Trophoblast cell (in vitro differentiated cells and primary cell): ENCODE measurements around the gene PCBP4.
"Not testable (repeated sequence)": the region's sequence is repeated elsewhere in the genome, so short reads cannot be mapped to it uniquely, and the experiment has no call there.

Experiments
- DNase-seq, 2 donors: peaks; one replicate each; pipeline ENCODE4 v3.0.0-alpha.2; 2016
- H2AFZ ChIP-seq: 2 replicates; pipeline ENCODE4 v1.6.1; 2013; ENCODE audit warnings: low read length, moderate library complexity, mild to moderate bottlenecking; ENCODE audit not compliant: insufficient read depth, poor library complexity
- H2AK5ac ChIP-seq: 2 replicates; pipeline ENCODE4 v1.6.1; 2013; ENCODE audit warnings: mild to moderate bottlenecking, low read length
- H2BK120ac ChIP-seq: 2 replicates; pipeline ENCODE4 v1.6.1; 2013; ENCODE audit warnings: low read length, mild to moderate bottlenecking, moderate library complexity; ENCODE audit not compliant: insufficient read depth, poor library complexity
- H2BK12ac ChIP-seq: 2 replicates; pipeline ENCODE4 v1.6.1; 2013; ENCODE audit warnings: mild to moderate bottlenecking, low read length, moderate library complexity
- H2BK5ac ChIP-seq: 2 replicates; pipeline ENCODE4 v1.6.1; 2013; ENCODE audit warnings: low read length, low read depth, moderate library complexity, mild to moderate bottlenecking; ENCODE audit not compliant: poor library complexity
- H3K14ac ChIP-seq: 2 replicates; pipeline ENCODE4 v1.6.1; 2013; ENCODE audit warnings: mild to moderate bottlenecking, low read length
- H3K18ac ChIP-seq: 2 replicates; pipeline ENCODE4 v1.6.1; 2013; ENCODE audit warnings: mild to moderate bottlenecking, low read length
- H3K23ac ChIP-seq: 2 replicates; pipeline ENCODE4 v1.6.1; 2013; ENCODE audit warnings: low read length
- H3K27ac ChIP-seq: 2 replicates; pipeline ENCODE4 v1.5.1; 2013; ENCODE audit warnings: low read depth, mild to moderate bottlenecking, inconsistent platforms, low read length, moderate library complexity
- H3K27me3 ChIP-seq: 2 replicates; pipeline ENCODE4 v1.6.1; 2013; ENCODE audit warnings: inconsistent platforms, mild to moderate bottlenecking, low read length, moderate library complexity; ENCODE audit not compliant: insufficient read depth
- H3K36me3 ChIP-seq, 2 experiments: 1 replicate in 1 of 2; 2 replicates in 1 of 2; pipeline ENCODE4 v1.6.1; 2013; ENCODE audit warnings: low read length in 2 of 2, mild to moderate bottlenecking in 2 of 2, moderate library complexity in 1 of 2; ENCODE audit not compliant: insufficient read depth in 2 of 2, control insufficient read depth in 1 of 2
- H3K4ac ChIP-seq: 2 replicates; pipeline ENCODE4 v1.6.1; 2013; ENCODE audit warnings: low read depth, mild to moderate bottlenecking, low read length, moderate library complexity
- H3K4me1 ChIP-seq, 2 experiments: 1 replicate in 1 of 2; 2 replicates in 1 of 2; pipeline ENCODE4 v1.6.1; 2013; ENCODE audit warnings: low read length in 2 of 2, mild to moderate bottlenecking in 2 of 2, moderate library complexity in 1 of 2; ENCODE audit not compliant: insufficient read depth in 2 of 2, control insufficient read depth in 1 of 2
- H3K4me2 ChIP-seq: 2 replicates; pipeline ENCODE4 v1.6.1; 2013; ENCODE audit warnings: inconsistent platforms, mild to moderate bottlenecking, low read length, moderate library complexity
- H3K4me3 ChIP-seq: 2 replicates; pipeline ENCODE4 v1.5.1; 2013; ENCODE audit warnings: mild to moderate bottlenecking, low read depth, low read length, inconsistent platforms
- H3K79me1 ChIP-seq: one replicate; pipeline ENCODE4 v1.6.1; 2013; ENCODE audit warnings: low read length
- H3K79me2 ChIP-seq: 2 replicates; pipeline ENCODE4 v1.6.1; 2013; ENCODE audit warnings: low read length, mild to moderate bottlenecking; ENCODE audit not compliant: control insufficient read depth, insufficient read depth, poor library complexity
- H3K9ac ChIP-seq: 2 replicates; pipeline ENCODE4 v1.6.1; 2013; ENCODE audit warnings: mild to moderate bottlenecking, low read length
- H3K9me3 ChIP-seq: 2 replicates; pipeline ENCODE4 v1.6.1; 2013; ENCODE audit warnings: low read depth, mild to moderate bottlenecking, control low read depth, inconsistent platforms, low read length; ENCODE audit not compliant: insufficient read depth
- H4K12ac ChIP-seq: 2 replicates; pipeline ENCODE4 v1.6.1; 2013; ENCODE audit warnings: low read depth, mild to moderate bottlenecking, low read length, moderate library complexity
- H4K8ac ChIP-seq: 2 replicates; pipeline ENCODE4 v1.6.1; 2013; ENCODE audit warnings: low read depth, mild to moderate bottlenecking, low read length, moderate library complexity
- H4K91ac ChIP-seq: one replicate; pipeline ENCODE4 v1.6.1; 2013; ENCODE audit warnings: low read depth, mild to moderate bottlenecking, low read length, moderate library complexity
- WGBS: extraction: QIAGEN DNeasy Blood & Tissue Kit; methylation state at CpG from one replicate; pipeline ENCODE4 v1.1.7; 2013; ENCODE audit warnings: missing lambda C conversion rate; ENCODE audit not compliant: insufficient read length, insufficient coverage; ENCODE audit errors: extremely low coverage; 5-methylcytosine and 5-hydroxymethylcytosine counted together

Gene PCBP4

DNA sequence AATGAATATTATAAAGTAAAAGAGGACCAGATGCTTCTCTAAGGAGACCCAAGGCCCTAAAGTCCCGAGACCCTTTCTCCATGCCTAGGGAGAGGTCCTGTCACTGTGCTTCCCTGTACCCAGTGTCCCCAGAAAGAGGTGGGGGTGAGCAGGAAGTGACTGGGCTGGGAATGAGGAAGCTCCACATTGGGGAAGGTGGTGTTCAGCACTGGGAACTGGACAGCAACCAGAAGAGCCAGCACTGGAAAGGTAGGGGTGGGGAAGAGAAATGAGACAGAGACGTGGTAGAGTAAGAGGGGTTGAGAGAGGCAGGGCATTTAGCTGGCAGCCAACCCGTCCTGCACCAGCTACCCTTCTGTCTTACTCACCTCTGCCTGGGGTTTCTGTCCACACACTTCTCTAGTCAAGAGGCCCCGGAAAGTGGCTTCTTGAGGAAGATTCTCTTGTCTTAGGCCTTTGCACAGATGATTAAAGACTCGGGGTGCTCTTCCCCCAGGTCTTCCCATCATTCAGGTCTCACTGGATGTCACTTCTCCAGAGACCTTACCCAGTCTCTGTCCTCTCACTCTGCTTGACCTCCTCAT is 37.7 kb downstream of the PCBP4 start:
- Histone ChIP-seq H3K4me1 (no peaks in the 10 kb centered on the region), H2AFZ (no peak overlapping the region), H4K8ac (no peak overlapping the region), H3K23ac (no peak overlapping the region), H3K9ac (no peak overlapping the region), H3K4ac (no peak overlapping the region), H3K27me3 (no peaks in the 10 kb centered on the region), H3K27ac (no peak overlapping the region), H4K91ac (no peak overlapping the region), H2BK5ac (no peak overlapping the region), H2BK120ac (no peak overlapping the region), H2BK12ac (no peak overlapping the region), H3K18ac (no peak overlapping the region), H2AK5ac (no peak overlapping the region), H3K14ac (no peak overlapping the region), H3K36me3 (peaks cover 17 to 23% of the 10 kb centered on the region in 2 experiments), H3K4me2 (no peak overlapping the region), H4K12ac (no peak overlapping the region), H3K9me3 (peaks cover 2% of the 10 kb centered on the region), H3K79me2 (no peaks in the 10 kb centered on the region), H3K4me3 (no peak overlapping the region), H3K79me1 (no peaks in the 10 kb centered on the region)
- DNase-seq: peak in 1 of 2 donors; percentile 4
- WGBS: no CpG with 5 or more reads among the region's 5 CpGs

DNA sequence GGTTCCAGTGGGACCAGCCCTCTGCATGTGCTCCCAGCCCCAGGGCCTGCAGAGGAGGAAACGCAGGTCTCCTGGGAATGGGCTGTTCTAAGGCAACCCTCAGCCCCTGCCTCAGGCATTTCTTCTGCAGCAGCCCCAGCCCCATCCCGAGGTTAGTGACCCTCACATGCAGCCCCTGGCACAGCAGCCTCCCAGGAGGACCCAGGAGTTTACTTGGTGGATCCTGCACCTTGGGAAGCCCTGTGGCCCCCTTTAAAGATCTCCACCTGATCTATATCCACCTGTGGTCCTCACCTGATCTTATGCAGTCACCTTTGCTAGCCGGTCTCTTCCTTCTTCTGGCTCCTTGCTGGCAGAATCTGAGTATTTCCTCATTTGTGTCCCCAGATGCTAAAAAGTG is 38.3 kb downstream of the PCBP4 start:
- WGBS: no CpG with 5 or more reads among the region's 3 CpGs

DNA sequence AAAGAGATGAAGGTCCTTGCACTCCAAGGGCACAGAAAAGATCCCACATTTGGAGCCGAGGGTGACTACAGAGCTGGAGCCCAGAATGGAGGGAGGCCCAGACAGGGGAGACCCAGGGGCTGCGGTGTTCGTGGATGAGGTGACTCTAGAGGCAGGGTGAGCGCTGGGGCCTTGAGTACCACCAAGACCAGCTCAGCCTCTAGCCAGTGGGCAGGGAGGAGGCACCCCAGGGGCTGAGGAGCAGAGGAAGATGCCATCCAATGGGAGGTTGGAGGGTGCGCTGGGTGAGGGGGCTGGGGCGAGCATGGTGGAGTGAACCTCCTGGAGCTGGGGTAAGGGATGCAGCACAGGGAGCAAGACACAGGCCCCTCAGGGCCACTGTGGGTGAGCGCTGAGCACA is 38.8 kb downstream of the PCBP4 start:
- no peaks in the 10 kb centered on the region for H3K79me1 ChIP-seq
- no peak overlapping the region for H3K18ac ChIP-seq
- H3K27ac ChIP-seq: no peak overlapping the region
- H3K4me3 ChIP-seq: no peak overlapping the region
- H3K36me3 ChIP-seq: peaks cover 6 to 12% of the 10 kb centered on the region in 2 experiments
- H3K4ac ChIP-seq: no peak overlapping the region
- no peak overlapping the region for H3K23ac ChIP-seq
- no peak overlapping the region for H2AK5ac ChIP-seq
- H3K9ac ChIP-seq: no peak overlapping the region
- H2BK120ac ChIP-seq: no peak overlapping the region
- no peaks in the 10 kb centered on the region for H3K79me2 ChIP-seq
- no peak overlapping the region for H2BK5ac ChIP-seq
- no peak overlapping the region for H3K14ac ChIP-seq
- no peaks in the 10 kb centered on the region for H3K4me1 ChIP-seq
- H3K27me3 ChIP-seq: no peaks in the 10 kb centered on the region
- H3K9me3 ChIP-seq: peaks cover 2% of the 10 kb centered on the region
- H2AFZ ChIP-seq: no peak overlapping the region
- no peak overlapping the region for H3K4me2 ChIP-seq
- DNase-seq: no peak
- H2BK12ac ChIP-seq: no peak overlapping the region
- H4K8ac ChIP-seq: no peak overlapping the region
- H4K12ac ChIP-seq: no peak overlapping the region
- H4K91ac ChIP-seq: no peak overlapping the region
- no CpG with 5 or more reads among the region's 7 CpGs for WGBS

More for the DNA sequence above, 38.3 kb downstream of the PCBP4 start:
- H3K9ac ChIP-seq, H3K23ac ChIP-seq, H3K4me2 ChIP-seq, H2AK5ac ChIP-seq, H3K4me3 ChIP-seq, H3K79me2 ChIP-seq, H2BK120ac ChIP-seq, H3K18ac ChIP-seq, H3K9me3 ChIP-seq, H2BK5ac ChIP-seq, H3K14ac ChIP-seq, H4K91ac ChIP-seq, DNase-seq, H3K4ac ChIP-seq, H3K4me1 ChIP-seq, H4K12ac ChIP-seq, H3K27ac ChIP-seq, H2BK12ac ChIP-seq, H3K27me3 ChIP-seq, H2AFZ ChIP-seq, H4K8ac ChIP-seq, H3K79me1 ChIP-seq: not testable (repeated sequence)
- peaks cover 12 to 17% of the 10 kb centered on the region in 2 experiments for H3K36me3 ChIP-seq

DNA sequence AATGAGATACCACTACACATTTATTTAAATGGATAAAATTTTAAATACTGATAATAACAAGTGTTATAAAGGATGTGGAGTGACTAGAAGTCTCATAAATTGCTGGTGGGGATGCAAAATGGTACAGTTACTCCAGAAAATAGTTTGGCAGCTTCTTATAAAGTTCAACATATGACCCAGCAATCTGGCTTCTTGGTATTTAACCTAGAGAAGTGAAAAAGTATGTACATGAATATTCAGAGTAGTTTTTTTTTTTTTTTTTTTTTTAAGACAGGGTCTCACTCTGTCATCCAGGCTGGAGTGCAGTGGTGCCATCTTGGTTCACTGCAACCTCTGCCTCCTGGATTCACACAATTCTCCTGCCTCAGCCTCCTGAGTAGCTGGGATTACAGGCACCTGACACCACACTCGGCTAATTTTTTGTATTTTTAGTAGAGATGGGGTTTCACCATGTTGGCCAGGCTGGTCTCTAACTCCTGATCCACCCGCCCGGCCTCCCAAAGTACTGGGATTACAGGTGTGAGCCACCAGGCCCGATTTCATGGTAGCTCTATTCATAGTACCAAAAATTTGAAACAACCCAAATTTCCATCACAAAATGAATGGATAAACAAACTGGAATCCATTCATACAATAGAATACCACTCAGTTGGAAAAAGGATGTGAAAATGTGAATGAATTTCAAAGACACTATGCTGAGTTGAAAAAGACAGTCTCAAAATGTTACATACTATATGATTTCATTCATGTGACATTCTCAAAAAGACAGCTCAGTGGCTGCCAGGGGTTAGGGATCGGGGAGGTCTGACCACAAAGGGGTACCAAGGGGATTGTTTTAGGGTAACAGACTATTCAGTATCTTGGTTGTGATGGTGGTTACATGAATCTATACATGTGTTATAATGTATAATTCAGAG is 39.9 kb downstream of the PCBP4 start:
- Histone ChIP-seq H3K4me3 (no peak overlapping the region), H3K4me2 (no peak overlapping the region), H2BK5ac (no peak overlapping the region), H3K9me3 (no peaks in the 10 kb centered on the region), H3K27me3 (no peaks in the 10 kb centered on the region), H3K18ac (no peak overlapping the region), H3K4ac (no peak overlapping the region), H2BK12ac (no peak overlapping the region), H4K12ac (no peak overlapping the region), H3K79me1 (no peaks in the 10 kb centered on the region), H3K79me2 (no peaks in the 10 kb centered on the region), H3K36me3 (peaks cover 0 to 2% of the 10 kb centered on the region in 2 experiments), H2AK5ac (no peak overlapping the region), H2BK120ac (no peak overlapping the region), H3K14ac (no peak overlapping the region), H3K23ac (no peak overlapping the region), H4K8ac (no peak overlapping the region), H2AFZ (no peak overlapping the region), H3K27ac (no peak overlapping the region), H3K9ac (no peak overlapping the region), H3K4me1 (no peaks in the 10 kb centered on the region), H4K91ac (no peak overlapping the region)
- no peak for DNase-seq
- no CpG with 5 or more reads among the region's 5 CpGs for WGBS
